HEK293 (cell line): ENCODE data around the gene DNAJC3.

Experiments
- CTCF ChIA-PET: fragments of 350-600 bp; formaldehyde crosslinking; extraction: SDS; loops from one replicate; lab custom pipeline; 2021; ENCODE audit warnings: antibody characterized with exemption; lab: Yijun Ruan, JAX
- POLR2A ChIA-PET: fragments of 300-600 bp; formaldehyde crosslinking; extraction: SDS; loops from one replicate; lab custom pipeline; 2020; ENCODE audit warnings: antibody characterized with exemption, inconsistent platforms; lab: Yijun Ruan, JAX
- H3K27ac ChIP-seq: fragments of 200-500 bp; sonication (Bioruptor generic); 2 replicates; pipeline ENCODE4 v1.5.1; 2014; ENCODE audit warnings: low read depth, low read length, control low read depth, inconsistent platforms; ENCODE audit errors: extremely low read depth
- H3K36me3 ChIP-seq, 2 experiments: fragments of 200-500 bp in 1 of 2; sonication (Bioruptor generic) in 1 of 2; 1 replicate in 1 of 2; 2 replicates in 1 of 2; pipeline ENCODE4 v1.5.1; 2014 to 2017; ENCODE audit warnings: inconsistent platforms in 2 of 2, low read length in 2 of 2; ENCODE audit not compliant: control insufficient read depth in 2 of 2, insufficient read depth in 1 of 2
- H3K4me1 ChIP-seq: fragments of 200-500 bp; sonication (Bioruptor generic); 2 replicates; pipeline ENCODE4 v1.5.1; 2014; ENCODE audit warnings: mild to moderate bottlenecking, low read length, inconsistent platforms; ENCODE audit not compliant: control insufficient read depth, insufficient read depth
- H3K4me3 ChIP-seq: 2 replicates; pipeline ENCODE4 v1.5.1; 2011; ENCODE audit warnings: low read depth, mild to moderate bottlenecking, control low read depth, low read length, moderate library complexity
- H3K9me3 ChIP-seq: fragments of 200-500 bp; sonication (Bioruptor generic); 2 replicates; pipeline ENCODE4 v1.5.1; 2014; ENCODE audit warnings: low read depth, low read length, inconsistent platforms; ENCODE audit not compliant: control insufficient read depth, insufficient read depth
- BCL11B ChIP-seq: fragments of 450-650 bp; formaldehyde crosslinking; IDR thresholded peaks from 2 replicates; pipeline ENCODE4 v1.5.1; 2016; ENCODE audit warnings: low read depth, missing biosample characterization, missing genetic modification characterization
- KLF10 ChIP-seq: fragments of 450-650 bp; IDR thresholded peaks from 2 replicates; pipeline ENCODE4 v1.5.1; 2018; ENCODE audit warnings: missing biosample characterization, mild to moderate bottlenecking, missing genetic modification characterization
- KLF8 ChIP-seq: fragments of 450-650 bp; formaldehyde crosslinking; IDR thresholded peaks from 2 replicates; pipeline ENCODE4 v1.5.1; 2016; ENCODE audit warnings: missing biosample characterization, missing genetic modification characterization
- KLF9 ChIP-seq: fragments of 450-650 bp; formaldehyde crosslinking; IDR thresholded peaks from 2 replicates; pipeline ENCODE4 v1.5.1; 2016; ENCODE audit warnings: missing biosample characterization, missing genetic modification characterization, low read depth
- SETDB1 ChIP-seq: IDR thresholded peaks from one replicate; pipeline ENCODE4 v1.6.1; 2017; ENCODE audit warnings: mild to moderate bottlenecking, low read length, moderate library complexity, mixed read lengths; ENCODE audit not compliant: insufficient read length
- ZBTB20 ChIP-seq: fragments of 450-650 bp; formaldehyde crosslinking; IDR thresholded peaks from 2 replicates; pipeline ENCODE4 v1.5.1; 2016; ENCODE audit warnings: missing biosample characterization, missing genetic modification characterization
- ZBTB7A ChIP-seq: fragments of 450-650 bp; formaldehyde crosslinking; IDR thresholded peaks from 2 replicates; pipeline ENCODE4 v1.5.1; 2016; ENCODE audit warnings: low read depth, missing biosample characterization, missing genetic modification characterization
- ZNF112 ChIP-seq: fragments of 450-650 bp; formaldehyde crosslinking; IDR thresholded peaks from 2 replicates; pipeline ENCODE4 v1.5.0; 2017; ENCODE audit warnings: missing biosample characterization, missing genetic modification characterization
- ZNF19 ChIP-seq: fragments of 450-650 bp; formaldehyde crosslinking; IDR thresholded peaks from 2 replicates; pipeline ENCODE4; 2016; ENCODE audit warnings: missing biosample characterization, missing genetic modification characterization, low read depth
- ZNF223 ChIP-seq: fragments of 450-650 bp; formaldehyde crosslinking; IDR thresholded peaks from 2 replicates; pipeline ENCODE4 v1.5.1; 2016; ENCODE audit warnings: missing biosample characterization, missing genetic modification characterization
- ZNF239 ChIP-seq: fragments of 450-650 bp; formaldehyde crosslinking; IDR thresholded peaks from 2 replicates; pipeline ENCODE4 v1.5.1; 2016; ENCODE audit warnings: missing biosample characterization, missing genetic modification characterization
- ZNF311 ChIP-seq: fragments of 450-650 bp; formaldehyde crosslinking; IDR thresholded peaks from 2 replicates; pipeline ENCODE4 v1.5.1; 2017; ENCODE audit warnings: missing biosample characterization, missing genetic modification characterization, borderline replicate concordance
- ZNF366 ChIP-seq: fragments of 450-650 bp; formaldehyde crosslinking; conservative IDR thresholded peaks from 2 replicates; pipeline ENCODE4 v1.5.1; 2016; ENCODE audit warnings: missing biosample characterization, missing genetic modification characterization
- ZNF37A ChIP-seq: fragments of 450-650 bp; IDR thresholded peaks from 2 replicates; pipeline ENCODE4 v1.5.1; 2018; ENCODE audit warnings: missing biosample characterization, missing genetic modification characterization
- ZNF426 ChIP-seq: fragments of 450-650 bp; formaldehyde crosslinking; IDR thresholded peaks from 2 replicates; pipeline ENCODE4 v1.5.1; 2017; ENCODE audit warnings: missing biosample characterization, missing genetic modification characterization, mild to moderate bottlenecking, inconsistent platforms, moderate library complexity
- ZNF658 ChIP-seq: fragments of 450-650 bp; formaldehyde crosslinking; IDR thresholded peaks from 2 replicates; pipeline ENCODE4; 2016; ENCODE audit warnings: missing biosample characterization, missing genetic modification characterization
- ZNF76 ChIP-seq: fragments of 450-650 bp; formaldehyde crosslinking; IDR thresholded peaks from 2 replicates; pipeline ENCODE4; 2016; ENCODE audit warnings: low read depth, missing biosample characterization, missing genetic modification characterization, borderline replicate concordance
- TF ChIP-seq, protein P1 (sequence below): fragments of 450-650 bp; formaldehyde crosslinking; IDR thresholded peaks from 2 replicates; pipeline ENCODE4 v1.5.1; 2016; ENCODE audit warnings: missing biosample characterization, missing genetic modification characterization
- TF ChIP-seq, protein P2 (sequence below): fragments of 450-650 bp; formaldehyde crosslinking; IDR thresholded peaks from 2 replicates; pipeline ENCODE4 v1.5.1; 2017; ENCODE audit warnings: missing biosample characterization, missing genetic modification characterization
- TF ChIP-seq, protein P3 (sequence below): fragments of 450-650 bp; formaldehyde crosslinking; IDR thresholded peaks from 2 replicates; pipeline ENCODE4 v1.5.1; 2016; ENCODE audit warnings: missing biosample characterization, missing genetic modification characterization
- TF ChIP-seq, protein P4 (sequence below): fragments of 450-650 bp; formaldehyde crosslinking; IDR thresholded peaks from 2 replicates; pipeline ENCODE4 v1.5.1; 2017; ENCODE audit warnings: missing biosample characterization, missing genetic modification characterization
- TF ChIP-seq, protein P5 (sequence below): fragments of 450-650 bp; IDR thresholded peaks from 2 replicates; pipeline ENCODE4 v1.5.1; 2018; ENCODE audit warnings: missing biosample characterization, mild to moderate bottlenecking, missing genetic modification characterization

The DNAJC3 gene

DNA sequence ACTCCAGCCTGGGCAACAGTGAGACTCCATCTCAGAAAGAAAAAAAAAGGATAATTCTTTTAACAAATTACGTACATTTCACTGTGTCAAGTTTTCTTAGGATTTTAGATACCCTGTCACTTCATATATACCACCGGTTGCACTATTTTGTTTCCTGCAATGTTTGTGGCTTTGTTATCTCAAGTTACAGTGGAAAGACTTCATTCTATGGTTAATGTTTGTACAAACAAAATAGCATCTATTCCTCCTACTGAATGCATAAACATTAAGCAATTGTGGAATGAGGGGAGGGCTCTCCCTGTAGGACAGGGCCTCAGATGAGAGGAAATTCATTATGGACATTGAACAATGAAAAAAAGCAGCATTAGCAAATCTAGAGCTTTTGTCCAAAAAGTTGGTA is 120.1 kb downstream of the DNAJC3 start (continued):
- TF ChIP-seq ZNF311 (tag by site-specific recombination), result no peak
- no peak for TF ChIP-seq ZNF19 (tag by site-specific recombination)
- no peak for TF ChIP-seq ZBTB20 (tag by site-specific recombination)
- no peak for TF ChIP-seq ZNF37A (tag by site-specific recombination)
- TF ChIP-seq, protein P1, sequence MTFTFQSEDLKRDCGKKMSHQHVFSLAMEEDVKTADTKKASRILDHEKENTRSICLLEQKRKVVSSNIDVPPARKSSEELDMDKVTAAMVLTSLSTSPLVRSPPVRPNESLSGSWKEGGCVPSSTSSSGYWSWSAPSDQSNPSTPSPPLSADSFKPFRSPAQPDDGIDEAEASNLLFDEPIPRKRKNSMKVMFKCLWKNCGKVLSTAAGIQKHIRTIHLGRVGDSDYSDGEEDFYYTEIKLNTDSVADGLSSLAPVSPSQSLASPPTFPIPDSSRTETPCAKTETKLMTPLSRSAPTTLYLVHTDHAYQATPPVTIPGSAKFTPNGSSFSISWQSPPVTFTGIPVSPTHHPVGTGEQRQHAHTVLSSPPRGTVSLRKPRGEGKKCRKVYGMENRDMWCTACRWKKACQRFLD, result no peak
- no peak for TF ChIP-seq SETDB1
- TF ChIP-seq KLF8, result no peak
- TF ChIP-seq, all 188 proteins: peak for 0

DNA sequence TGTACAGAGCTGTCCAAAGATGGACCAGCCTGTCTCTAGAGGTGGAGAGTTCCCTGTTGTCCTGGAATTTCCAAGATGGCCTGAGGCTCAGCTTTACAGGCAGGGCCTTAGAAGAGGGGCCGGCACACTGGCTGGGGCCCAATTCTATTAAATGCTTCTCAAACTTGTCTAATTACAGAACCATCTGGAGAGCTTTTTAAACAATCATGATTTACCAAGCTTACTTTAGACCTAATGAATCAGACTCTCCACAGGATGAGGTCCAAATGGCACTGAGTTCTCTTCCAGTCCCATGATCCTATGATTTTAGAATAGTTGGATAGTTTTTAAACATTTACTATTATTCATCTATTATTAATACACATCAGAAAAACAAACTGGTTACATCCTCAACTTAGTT is 123.5 kb downstream of the DNAJC3 start:
- no peaks in the 10 kb centered on the region for H3K4me1 ChIP-seq
- H3K9me3 ChIP-seq, result no peaks in the 10 kb centered on the region
- H3K27ac ChIP-seq, result no peak overlapping the region
- CTCF ChIA-PET, result interaction anchor here (0.6 to 0.7 kb wide), 3 partner anchors 66 to 1203 kb away, joined by 3 to 4 read pairs (median 3); no protein-coding TSS in a partner anchor
- no peak for TF ChIP-seq ZNF223 (tag by site-specific recombination)
- no peak for TF ChIP-seq ZNF112 (tag by site-specific recombination)
- TF ChIP-seq ZBTB7A (tag by site-specific recombination), result no peak
- TF ChIP-seq, protein P2, sequence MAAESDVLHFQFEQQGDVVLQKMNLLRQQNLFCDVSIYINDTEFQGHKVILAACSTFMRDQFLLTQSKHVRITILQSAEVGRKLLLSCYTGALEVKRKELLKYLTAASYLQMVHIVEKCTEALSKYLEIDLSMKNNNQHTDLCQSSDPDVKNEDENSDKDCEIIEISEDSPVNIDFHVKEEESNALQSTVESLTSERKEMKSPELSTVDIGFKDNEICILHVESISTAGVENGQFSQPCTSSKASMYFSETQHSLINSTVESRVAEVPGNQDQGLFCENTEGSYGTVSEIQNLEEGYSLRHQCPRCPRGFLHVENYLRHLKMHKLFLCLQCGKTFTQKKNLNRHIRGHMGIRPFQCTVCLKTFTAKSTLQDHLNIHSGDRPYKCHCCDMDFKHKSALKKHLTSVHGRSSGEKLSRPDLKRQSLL (tag by site-specific recombination), result no peak
- TF ChIP-seq ZNF37A (tag by site-specific recombination), result no peak
- no peak for TF ChIP-seq KLF9 (tag by site-specific recombination)
- no peak for TF ChIP-seq KLF10
- TF ChIP-seq ZNF239 (tag by site-specific recombination), result no peak
- TF ChIP-seq BCL11B, result no peak
- no peak for TF ChIP-seq ZNF658 (tag by site-specific recombination)
- TF ChIP-seq, protein P3, sequence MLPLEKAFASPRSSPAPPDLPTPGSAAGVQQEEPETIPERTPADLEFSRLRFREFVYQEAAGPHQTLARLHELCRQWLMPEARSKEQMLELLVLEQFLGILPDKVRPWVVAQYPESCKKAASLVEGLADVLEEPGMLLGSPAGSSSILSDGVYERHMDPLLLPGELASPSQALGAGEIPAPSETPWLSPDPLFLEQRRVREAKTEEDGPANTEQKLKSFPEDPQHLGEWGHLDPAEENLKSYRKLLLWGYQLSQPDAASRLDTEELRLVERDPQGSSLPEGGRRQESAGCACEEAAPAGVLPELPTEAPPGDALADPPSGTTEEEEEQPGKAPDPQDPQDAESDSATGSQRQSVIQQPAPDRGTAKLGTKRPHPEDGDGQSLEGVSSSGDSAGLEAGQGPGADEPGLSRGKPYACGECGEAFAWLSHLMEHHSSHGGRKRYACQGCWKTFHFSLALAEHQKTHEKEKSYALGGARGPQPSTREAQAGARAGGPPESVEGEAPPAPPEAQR (tag by site-specific recombination), result no peak
- no peak for TF ChIP-seq ZNF426 (tag by site-specific recombination)
- no peak for TF ChIP-seq ZNF366 (tag by site-specific recombination)
- TF ChIP-seq, protein P4, sequence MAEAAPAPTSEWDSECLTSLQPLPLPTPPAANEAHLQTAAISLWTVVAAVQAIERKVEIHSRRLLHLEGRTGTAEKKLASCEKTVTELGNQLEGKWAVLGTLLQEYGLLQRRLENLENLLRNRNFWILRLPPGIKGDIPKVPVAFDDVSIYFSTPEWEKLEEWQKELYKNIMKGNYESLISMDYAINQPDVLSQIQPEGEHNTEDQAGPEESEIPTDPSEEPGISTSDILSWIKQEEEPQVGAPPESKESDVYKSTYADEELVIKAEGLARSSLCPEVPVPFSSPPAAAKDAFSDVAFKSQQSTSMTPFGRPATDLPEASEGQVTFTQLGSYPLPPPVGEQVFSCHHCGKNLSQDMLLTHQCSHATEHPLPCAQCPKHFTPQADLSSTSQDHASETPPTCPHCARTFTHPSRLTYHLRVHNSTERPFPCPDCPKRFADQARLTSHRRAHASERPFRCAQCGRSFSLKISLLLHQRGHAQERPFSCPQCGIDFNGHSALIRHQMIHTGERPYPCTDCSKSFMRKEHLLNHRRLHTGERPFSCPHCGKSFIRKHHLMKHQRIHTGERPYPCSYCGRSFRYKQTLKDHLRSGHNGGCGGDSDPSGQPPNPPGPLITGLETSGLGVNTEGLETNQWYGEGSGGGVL (tag by site-specific recombination), result no peak
- TF ChIP-seq ZNF76, result no peak
- TF ChIP-seq, protein P5, sequence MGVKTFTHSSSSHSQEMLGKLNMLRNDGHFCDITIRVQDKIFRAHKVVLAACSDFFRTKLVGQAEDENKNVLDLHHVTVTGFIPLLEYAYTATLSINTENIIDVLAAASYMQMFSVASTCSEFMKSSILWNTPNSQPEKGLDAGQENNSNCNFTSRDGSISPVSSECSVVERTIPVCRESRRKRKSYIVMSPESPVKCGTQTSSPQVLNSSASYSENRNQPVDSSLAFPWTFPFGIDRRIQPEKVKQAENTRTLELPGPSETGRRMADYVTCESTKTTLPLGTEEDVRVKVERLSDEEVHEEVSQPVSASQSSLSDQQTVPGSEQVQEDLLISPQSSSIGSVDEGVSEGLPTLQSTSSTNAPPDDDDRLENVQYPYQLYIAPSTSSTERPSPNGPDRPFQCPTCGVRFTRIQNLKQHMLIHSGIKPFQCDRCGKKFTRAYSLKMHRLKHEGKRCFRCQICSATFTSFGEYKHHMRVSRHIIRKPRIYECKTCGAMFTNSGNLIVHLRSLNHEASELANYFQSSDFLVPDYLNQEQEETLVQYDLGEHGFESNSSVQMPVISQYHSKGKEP (tag by site-specific recombination), result no peak
- POLR2A ChIA-PET, result no interaction called here
- H3K36me3 ChIP-seq, result peaks cover 0 to 8% of the 10 kb centered on the region in 2 experiments; a peak in 1 of 3 replicates
- H3K4me3 ChIP-seq, result no peak overlapping the region
